HG03139 (cell line): ENCODE results near the gene KCNN4.

Experiments
- ATAC-seq: cut with Tn5 transposase; IDR thresholded peaks from one replicate; pipeline ENCODE4 v1.9.1; 2021; ENCODE audit not compliant: unreplicated experiment

KCNN4 gene

GRCh38 chr19:43721469-43722048, 59.2 kb downstream of the KCNN4 start:
- ATAC-seq: no peak

- no peak for ATAC-seq
Observed at GRCh38 chr19:43720936-43721335, 59.8 kb downstream of the KCNN4 start.

- ATAC-seq: no peak
Observed at GRCh38 chr19:43719918-43720317, 60.9 kb downstream of the KCNN4 start.

- ATAC-seq: no peak
Observed at GRCh38 chr19:43719378-43719868, 61.4 kb downstream of the KCNN4 start.

- no peak for ATAC-seq
Observed at GRCh38 chr19:43718627-43719377, 62.0 kb downstream of the KCNN4 start.
